Measurements from ENCODE around the gene SLC1A7. TPM values are rescaled to one million over a fixed set of nuclear protein-coding genes. Genes with fewer than 3 reads are reported as not detected.

SLC1A7 gene
- total RNA-seq, 1 donor from 2014 or later: not detected

DNA sequence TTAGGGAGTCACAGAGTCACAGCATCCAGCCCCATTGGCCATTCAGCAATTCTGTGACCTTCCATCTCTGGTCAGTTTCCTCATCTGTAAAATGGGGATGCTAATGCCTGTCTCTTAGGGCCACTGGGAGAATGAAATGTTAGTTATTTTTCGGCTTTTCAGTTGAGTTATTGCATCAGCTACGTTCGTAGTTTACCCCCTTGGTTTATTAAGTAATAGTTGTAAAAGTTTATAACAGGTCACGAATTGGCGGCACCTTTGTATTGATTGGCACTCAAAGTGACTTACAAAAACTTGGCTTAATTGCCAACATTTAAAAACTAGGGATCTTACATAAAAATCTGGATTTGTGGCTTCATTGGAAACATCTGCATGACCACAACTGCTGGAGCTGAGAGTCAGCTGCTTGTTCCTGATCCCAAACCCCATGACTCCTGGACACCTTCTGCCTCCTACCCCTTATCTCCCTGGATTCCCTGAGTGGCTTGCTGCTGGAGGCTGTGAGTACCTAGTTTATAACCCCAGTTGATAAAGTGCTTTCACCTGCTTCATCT is 23.0 kb upstream of the SLC1A7 start:
- H3K27me3 ChIP-seq (ENCODE audit: control insufficient read depth, insufficient read depth, low read length): no peaks in the 10 kb centered on the region
- DNase-seq (ENCODE audit: low read depth): no peak
- H3K4me3 ChIP-seq (ENCODE audit: low read depth, low read length): no peak overlapping the region
- no peak for TF ChIP-seq CTCF (IDR thresholded peaks at IDR 0.05; ENCODE audit: insufficient read depth, low read length, poor library complexity, severe bottlenecking)
- no peaks in the 10 kb centered on the region for H3K36me3 ChIP-seq (ENCODE audit: control insufficient read depth, insufficient read depth, low read length)

DNA sequence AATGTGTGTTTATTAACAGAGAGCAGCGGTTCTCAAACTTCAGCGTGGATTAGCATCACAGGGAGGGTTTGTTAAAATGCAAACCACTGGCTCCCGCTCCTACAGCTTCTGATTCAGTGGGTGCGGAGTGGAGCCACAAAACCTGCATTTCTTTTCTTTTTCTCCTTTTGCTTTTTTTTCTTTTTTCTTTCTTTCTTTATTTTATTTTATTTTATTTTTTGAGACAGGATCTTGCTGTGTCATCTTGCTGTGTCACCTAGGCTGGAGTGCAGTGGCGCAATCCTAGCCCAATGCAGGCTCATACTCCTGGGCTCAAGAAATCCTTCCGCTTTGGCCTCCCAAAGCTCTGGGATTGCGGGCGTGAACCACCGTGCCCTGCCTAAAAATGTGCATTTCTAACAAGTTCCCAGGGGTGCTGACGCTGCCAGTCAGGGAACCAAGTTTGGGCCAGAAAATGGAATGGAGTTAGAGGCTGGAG is 20.9 kb upstream of the SLC1A7 start:
- no peaks in the 10 kb centered on the region for H3K27me3 ChIP-seq (ENCODE audit: control insufficient read depth, insufficient read depth, low read length)
- no peaks in the 10 kb centered on the region for H3K36me3 ChIP-seq (ENCODE audit: control insufficient read depth, insufficient read depth, low read length)
- no peak for DNase-seq (ENCODE audit: low read depth)
- TF ChIP-seq CTCF (IDR thresholded peaks at IDR 0.05; ENCODE audit: insufficient read depth, low read length, poor library complexity, severe bottlenecking): no peak
- no peak overlapping the region for H3K4me3 ChIP-seq (ENCODE audit: low read depth, low read length)

GRCh38 chr1:53162621-53163020 is 20.2 kb upstream of the SLC1A7 start:
- Histone ChIP-seq H3K27me3 (ENCODE audit: control insufficient read depth, insufficient read depth, low read length) (no peaks in the 10 kb centered on the region), H3K36me3 (ENCODE audit: control insufficient read depth, insufficient read depth, low read length) (no peaks in the 10 kb centered on the region), H3K4me3 (ENCODE audit: low read depth, low read length) (no peak overlapping the region)
- no peak for TF ChIP-seq CTCF (IDR thresholded peaks at IDR 0.05; ENCODE audit: insufficient read depth, low read length, poor library complexity, severe bottlenecking)
- DNase-seq (ENCODE audit: low read depth): no peak

- Histone ChIP-seq H3K36me3 (ENCODE audit: control insufficient read depth, insufficient read depth, low read length) (no peaks in the 10 kb centered on the region), H3K4me3 (ENCODE audit: low read depth, low read length) (no peak overlapping the region), H3K27me3 (ENCODE audit: control insufficient read depth, insufficient read depth, low read length) (no peaks in the 10 kb centered on the region)
- DNase-seq (ENCODE audit: low read depth): no peak
- no peak for TF ChIP-seq CTCF (IDR thresholded peaks at IDR 0.05; ENCODE audit: insufficient read depth, low read length, poor library complexity, severe bottlenecking)
These were observed 18.5 kb upstream of the SLC1A7 start for GRCh38 chr1:53160924-53161378.

- Histone ChIP-seq H3K36me3 (ENCODE audit: control insufficient read depth, insufficient read depth, low read length) (no peaks in the 10 kb centered on the region), H3K27me3 (ENCODE audit: control insufficient read depth, insufficient read depth, low read length) (no peaks in the 10 kb centered on the region), H3K4me3 (ENCODE audit: low read depth, low read length) (no peak overlapping the region)
- no peak for TF ChIP-seq CTCF (IDR thresholded peaks at IDR 0.05; ENCODE audit: insufficient read depth, low read length, poor library complexity, severe bottlenecking)
- DNase-seq (ENCODE audit: low read depth): no peak
These were observed 16.5 kb upstream of the SLC1A7 start for GRCh38 chr1:53158900-53159299.

DNA sequence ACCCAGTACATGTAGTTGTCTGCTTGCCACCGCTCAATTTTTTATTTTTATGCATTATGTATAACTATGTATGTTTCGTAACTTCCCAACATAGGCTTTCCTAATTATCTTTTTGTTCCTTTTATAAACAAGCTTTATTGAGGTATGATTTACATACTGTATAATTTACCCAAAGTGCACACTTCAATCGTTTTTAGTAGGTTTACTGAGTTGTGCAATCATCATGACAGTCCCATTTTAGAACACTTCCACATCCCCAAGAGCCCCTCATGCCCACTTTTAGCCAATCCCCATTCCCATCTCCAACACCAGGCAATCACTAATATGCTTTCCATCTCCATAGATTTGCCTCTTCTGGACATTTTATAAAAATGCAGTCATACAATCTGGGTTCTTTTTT is 14.3 kb upstream of the SLC1A7 start:
- DNase-seq (ENCODE audit: low read depth): no peak
- Histone ChIP-seq H3K27me3 (ENCODE audit: control insufficient read depth, insufficient read depth, low read length) (no peaks in the 10 kb centered on the region), H3K36me3 (ENCODE audit: control insufficient read depth, insufficient read depth, low read length) (no peaks in the 10 kb centered on the region), H3K4me3 (ENCODE audit: low read depth, low read length) (no peak overlapping the region)
- no peak for TF ChIP-seq CTCF (IDR thresholded peaks at IDR 0.05; ENCODE audit: insufficient read depth, low read length, poor library complexity, severe bottlenecking)
